ENCODE measurements around the gene RBM47. TPM values are rescaled to one million over a fixed set of nuclear protein-coding genes. Genes with fewer than 3 reads are reported as not detected.
A peak's percentile ranks its signal among the peaks of the same experiment; 100 is the strongest.

RBM47 gene
- total and polyA plus RNA-seq, 10 of the 15 experiments (the other 5 are each of a cell fraction or from before 2014, with no cell fraction given): 7.9 to 45.0 (median 28.7) TPM

DNA sequence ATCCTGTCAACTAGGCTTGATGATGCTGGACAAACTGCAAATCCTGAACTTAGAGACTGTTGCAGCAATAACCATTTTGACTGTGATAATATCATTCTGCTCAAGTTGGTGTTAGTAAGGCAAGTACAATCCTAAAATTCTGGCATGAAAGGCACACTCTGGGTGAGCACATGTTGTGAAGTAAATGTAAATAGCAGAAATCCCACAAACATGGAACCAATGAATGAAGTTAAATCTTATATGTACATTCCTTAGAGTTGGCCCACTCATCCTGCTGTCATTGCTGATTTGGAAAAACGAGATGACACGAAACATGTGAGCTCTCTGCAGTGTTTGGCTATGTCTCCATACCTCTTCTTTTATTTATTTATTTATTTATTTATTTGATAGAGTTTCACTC lies 21.0 kb downstream of the RBM47 start:
- ChIA-PET POLR2A (interaction anchor here (0.5 to 1.2 kb wide), 3 partner anchors 18 to 157 kb away, joined by 4 to 5 read pairs (median 4); no protein-coding TSS in a partner anchor), SMC1A (ENCODE audit: uncharacterized antibody, unreplicated experiment) (interaction anchor here (1.3 kb wide), 1 partner anchor 10 kb away, joined by 4 read pairs; no protein-coding TSS in a partner anchor), CTCF (interaction anchor here (1.2 kb wide), 1 partner anchor 10 kb away, joined by 3 read pairs; no protein-coding TSS in a partner anchor), RAD21 (ENCODE audit: unreplicated experiment) (no interaction called here)
- Histone ChIP-seq H3K4me2 (ENCODE audit: control insufficient read depth, insufficient read depth) (no peak overlapping the region), H3K36me3 (ENCODE audit: control insufficient read depth in 2 of 2, insufficient read depth in 2 of 2, low read length in 1 of 2) (peaks cover 0 to 5% of the 10 kb centered on the region in 2 experiments; a peak in 2 of 4 replicates), H3K79me2 (ENCODE audit: control insufficient read depth, insufficient read depth, low read length) (peaks cover 83% of the 10 kb centered on the region), H4K20me1 (ENCODE audit: control insufficient read depth, insufficient read depth) (no peaks in the 10 kb centered on the region), H3K27me3 (replicated peaks in 1 of 2; ENCODE audit: control insufficient read depth in 2 of 2, insufficient read depth in 2 of 2, low read length in 1 of 2) (no peaks in the 10 kb centered on the region), H3K9ac (ENCODE audit: control insufficient read depth, insufficient read depth, low read length) (no peak overlapping the region), H3K4me1 (ENCODE audit: control insufficient read depth, insufficient read depth, low read length) (0 out of 2 replicates have a peak, but pooled peaks cover 2% of the 10 kb centered on the region), H3K9me3 (replicated peaks; ENCODE audit: control insufficient read depth, insufficient read depth, low read length) (no peaks in the 10 kb centered on the region), H2AFZ (ENCODE audit: control insufficient read depth, low read depth, low read length) (no peak overlapping the region), H3K27ac (ENCODE audit: control insufficient read depth, insufficient read depth) (no peak overlapping the region), H3K4me3 (no peak overlapping the region)
- no peak for DNase-seq (ENCODE audit: low read depth, low spot score)
- intact Hi-C loops (cut with micrococcal nuclease; ENCODE audit: unreplicated experiment) (no loop called here), in situ Hi-C loops (cut with MboI) (no loop called here)
- WGBS (ENCODE audit: insufficient coverage, insufficient replicate concordance, low lambda C conversion rate, missing lambda C conversion rate): 90% methylated on average over 2 of the region's 2 CpGs
- BruUV-seq (replicated peaks): no TSS peak
- peak; percentile 71 for FAIRE-seq
- no peak for ATAC-seq
- TF ChIP-seq ZNF274 (IDR thresholded peaks at IDR 0.05; ENCODE audit: insufficient read depth, insufficient read length): no peak
- TF ChIP-seq EED (IDR thresholded peaks at IDR 0.05; ENCODE audit: low read depth): no peak
- no peak for TF ChIP-seq MTA2 (IDR thresholded peaks at IDR 0.05; ENCODE audit: low read depth)
- TF ChIP-seq CHD2 (IDR thresholded peaks at IDR 0.05; ENCODE audit: borderline replicate concordance, low read depth, low read length): no peak
- no peak for TF ChIP-seq ZNF207 (IDR thresholded peaks at IDR 0.05; ENCODE audit: borderline replicate concordance)
- TF ChIP-seq, protein P1, sequence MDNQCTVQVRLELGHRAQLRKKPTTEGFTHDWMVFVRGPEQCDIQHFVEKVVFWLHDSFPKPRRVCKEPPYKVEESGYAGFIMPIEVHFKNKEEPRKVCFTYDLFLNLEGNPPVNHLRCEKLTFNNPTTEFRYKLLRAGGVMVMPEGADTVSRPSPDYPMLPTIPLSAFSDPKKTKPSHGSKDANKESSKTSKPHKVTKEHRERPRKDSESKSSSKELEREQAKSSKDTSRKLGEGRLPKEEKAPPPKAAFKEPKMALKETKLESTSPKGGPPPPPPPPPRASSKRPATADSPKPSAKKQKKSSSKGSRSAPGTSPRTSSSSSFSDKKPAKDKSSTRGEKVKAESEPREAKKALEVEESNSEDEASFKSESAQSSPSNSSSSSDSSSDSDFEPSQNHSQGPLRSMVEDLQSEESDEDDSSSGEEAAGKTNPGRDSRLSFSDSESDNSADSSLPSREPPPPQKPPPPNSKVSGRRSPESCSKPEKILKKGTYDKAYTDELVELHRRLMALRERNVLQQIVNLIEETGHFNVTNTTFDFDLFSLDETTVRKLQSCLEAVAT (IDR thresholded peaks at IDR 0.05): no peak
- TF ChIP-seq, protein P2, sequence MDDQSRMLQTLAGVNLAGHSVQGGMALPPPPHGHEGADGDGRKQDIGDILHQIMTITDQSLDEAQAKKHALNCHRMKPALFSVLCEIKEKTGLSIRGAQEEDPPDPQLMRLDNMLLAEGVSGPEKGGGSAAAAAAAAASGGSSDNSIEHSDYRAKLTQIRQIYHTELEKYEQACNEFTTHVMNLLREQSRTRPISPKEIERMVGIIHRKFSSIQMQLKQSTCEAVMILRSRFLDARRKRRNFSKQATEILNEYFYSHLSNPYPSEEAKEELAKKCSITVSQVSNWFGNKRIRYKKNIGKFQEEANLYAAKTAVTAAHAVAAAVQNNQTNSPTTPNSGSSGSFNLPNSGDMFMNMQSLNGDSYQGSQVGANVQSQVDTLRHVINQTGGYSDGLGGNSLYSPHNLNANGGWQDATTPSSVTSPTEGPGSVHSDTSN (IDR thresholded peaks at IDR 0.05; ENCODE audit: insufficient replicate concordance, low read depth, low read length): no peak
- no peak for TF ChIP-seq STAT3 (IDR thresholded peaks at IDR 0.05; ENCODE audit: low read depth, low read length)
- TF ChIP-seq, protein P3, sequence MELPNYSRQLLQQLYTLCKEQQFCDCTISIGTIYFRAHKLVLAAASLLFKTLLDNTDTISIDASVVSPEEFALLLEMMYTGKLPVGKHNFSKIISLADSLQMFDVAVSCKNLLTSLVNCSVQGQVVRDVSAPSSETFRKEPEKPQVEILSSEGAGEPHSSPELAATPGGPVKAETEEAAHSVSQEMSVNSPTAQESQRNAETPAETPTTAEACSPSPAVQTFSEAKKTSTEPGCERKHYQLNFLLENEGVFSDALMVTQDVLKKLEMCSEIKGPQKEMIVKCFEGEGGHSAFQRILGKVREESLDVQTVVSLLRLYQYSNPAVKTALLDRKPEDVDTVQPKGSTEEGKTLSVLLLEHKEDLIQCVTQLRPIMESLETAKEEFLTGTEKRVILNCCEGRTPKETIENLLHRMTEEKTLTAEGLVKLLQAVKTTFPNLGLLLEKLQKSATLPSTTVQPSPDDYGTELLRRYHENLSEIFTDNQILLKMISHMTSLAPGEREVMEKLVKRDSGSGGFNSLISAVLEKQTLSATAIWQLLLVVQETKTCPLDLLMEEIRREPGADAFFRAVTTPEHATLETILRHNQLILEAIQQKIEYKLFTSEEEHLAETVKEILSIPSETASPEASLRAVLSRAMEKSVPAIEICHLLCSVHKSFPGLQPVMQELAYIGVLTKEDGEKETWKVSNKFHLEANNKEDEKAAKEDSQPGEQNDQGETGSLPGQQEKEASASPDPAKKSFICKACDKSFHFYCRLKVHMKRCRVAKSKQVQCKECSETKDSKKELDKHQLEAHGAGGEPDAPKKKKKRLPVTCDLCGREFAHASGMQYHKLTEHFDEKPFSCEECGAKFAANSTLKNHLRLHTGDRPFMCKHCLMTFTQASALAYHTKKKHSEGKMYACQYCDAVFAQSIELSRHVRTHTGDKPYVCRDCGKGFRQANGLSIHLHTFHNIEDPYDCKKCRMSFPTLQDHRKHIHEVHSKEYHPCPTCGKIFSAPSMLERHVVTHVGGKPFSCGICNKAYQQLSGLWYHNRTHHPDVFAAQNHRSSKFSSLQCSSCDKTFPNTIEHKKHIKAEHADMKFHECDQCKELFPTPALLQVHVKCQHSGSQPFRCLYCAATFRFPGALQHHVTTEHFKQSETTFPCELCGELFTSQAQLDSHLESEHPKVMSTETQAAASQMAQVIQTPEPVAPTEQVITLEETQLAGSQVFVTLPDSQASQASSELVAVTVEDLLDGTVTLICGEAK (IDR thresholded peaks at IDR 0.05; ENCODE audit: borderline replicate concordance): no peak
- TF ChIP-seq, protein P4, sequence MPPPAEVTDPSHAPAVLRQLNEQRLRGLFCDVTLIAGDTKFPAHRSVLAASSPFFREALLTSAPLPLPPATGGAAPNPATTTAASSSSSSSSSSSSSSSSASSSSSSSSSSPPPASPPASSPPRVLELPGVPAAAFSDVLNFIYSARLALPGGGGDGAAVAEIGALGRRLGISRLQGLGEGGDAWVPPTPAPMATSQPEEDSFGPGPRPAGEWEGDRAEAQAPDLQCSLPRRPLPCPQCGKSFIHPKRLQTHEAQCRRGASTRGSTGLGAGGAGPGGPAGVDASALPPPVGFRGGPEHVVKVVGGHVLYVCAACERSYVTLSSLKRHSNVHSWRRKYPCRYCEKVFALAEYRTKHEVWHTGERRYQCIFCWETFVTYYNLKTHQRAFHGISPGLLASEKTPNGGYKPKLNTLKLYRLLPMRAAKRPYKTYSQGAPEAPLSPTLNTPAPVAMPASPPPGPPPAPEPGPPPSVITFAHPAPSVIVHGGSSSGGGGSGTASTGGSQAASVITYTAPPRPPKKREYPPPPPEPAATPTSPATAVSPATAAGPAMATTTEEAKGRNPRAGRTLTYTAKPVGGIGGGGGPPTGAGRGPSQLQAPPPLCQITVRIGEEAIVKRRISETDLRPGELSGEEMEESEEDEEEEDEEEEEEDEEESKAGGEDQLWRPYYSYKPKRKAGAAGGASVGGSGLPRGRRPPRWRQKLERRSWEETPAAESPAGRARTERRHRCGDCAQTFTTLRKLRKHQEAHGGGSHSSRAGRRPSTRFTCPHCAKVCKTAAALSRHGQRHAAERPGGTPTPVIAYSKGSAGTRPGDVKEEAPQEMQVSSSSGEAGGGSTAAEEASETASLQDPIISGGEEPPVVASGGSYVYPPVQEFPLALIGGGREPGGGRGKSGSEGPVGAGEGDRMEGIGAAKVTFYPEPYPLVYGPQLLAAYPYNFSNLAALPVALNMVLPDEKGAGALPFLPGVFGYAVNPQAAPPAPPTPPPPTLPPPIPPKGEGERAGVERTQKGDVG (CRISPR knock-in tag; IDR thresholded peaks at IDR 0.05): no peak
- no peak for TF ChIP-seq NR2C2 (IDR thresholded peaks at IDR 0.05; ENCODE audit: borderline replicate concordance, control insufficient read depth, insufficient read length, low read depth)
- TF ChIP-seq TCF7 (IDR thresholded peaks at IDR 0.05; ENCODE audit: borderline replicate concordance): no peak
- TF ChIP-seq TAF1 (IDR thresholded peaks at IDR 0.05; ENCODE audit: borderline replicate concordance, low read depth, low read length): no peak
- no peak for TF ChIP-seq NFYB (IDR thresholded peaks at IDR 0.05; ENCODE audit: insufficient read depth, low read depth, low read length)

All from GM12878 (cell line).